ENCODE data around the gene CYTH2. TPM values are rescaled to one million over a fixed set of nuclear protein-coding genes. Genes with fewer than 3 reads are reported as not detected.
"Not testable (repeated sequence)": the region's sequence is repeated elsewhere in the genome, so short reads cannot be mapped to it uniquely, and the experiment has no call there.

Gene CYTH2
- polyA plus RNA-seq, 1 donor: 94.1 TPM

- DNase-seq: no peak
Observed at GRCh38 chr19:48512504-48513288, 43.5 kb downstream of the CYTH2 start.

GRCh38 chr19:48513289-48514122, 44.3 kb downstream of the CYTH2 start:
- DNase-seq: no peak

- no peak for DNase-seq
Observed at GRCh38 chr19:48514123-48514458, 44.9 kb downstream of the CYTH2 start.

GRCh38 chr19:48516536-48516935, 47.4 kb downstream of the CYTH2 start:
- DNase-seq: no peak

- no peak for DNase-seq
Observed at GRCh38 chr19:48518207-48518606, 49.0 kb downstream of the CYTH2 start.

- DNase-seq: not testable (repeated sequence)
Observed at GRCh38 chr19:48519426-48519825, 50.3 kb downstream of the CYTH2 start.

- DNase-seq: no peak
Observed at GRCh38 chr19:48520134-48520533, 51.0 kb downstream of the CYTH2 start.

GRCh38 chr19:48524221-48524620, 55.1 kb downstream of the CYTH2 start:
- no peak for DNase-seq

GRCh38 chr19:48524732-48525131, 55.6 kb downstream of the CYTH2 start:
- no peak for DNase-seq

- no peak for DNase-seq
Observed at GRCh38 chr19:48529156-48529555, 60.0 kb downstream of the CYTH2 start.

- DNase-seq: no peak
Observed at GRCh38 chr19:48530066-48530720, 61.0 kb downstream of the CYTH2 start.

- no peak for DNase-seq
Observed at GRCh38 chr19:48530770-48531169, 61.6 kb downstream of the CYTH2 start.

Other genes starting within 250 kb of the CYTH2 start
- gene CARD8, start 213.5 kb upstream of the CYTH2 start, polyA plus RNA-seq (ENCODE audit: insufficient read length): 74.3 TPM
- gene ZNF114, start 199.3 kb upstream of the CYTH2 start, polyA plus RNA-seq (ENCODE audit: insufficient read length): 7.7 TPM
- 62.3 TPM for gene EMP3, start 143.8 kb upstream of the CYTH2 start, polyA plus RNA-seq (ENCODE audit: insufficient read length)
- gene TMEM143, start 105.4 kb upstream of the CYTH2 start, polyA plus RNA-seq (ENCODE audit: insufficient read length): 12.5 TPM
- gene SYNGR4, start 105.0 kb upstream of the CYTH2 start, polyA plus RNA-seq (ENCODE audit: insufficient read length): not detected
- 227 TPM for gene KDELR1, start 77.8 kb upstream of the CYTH2 start, polyA plus RNA-seq (ENCODE audit: insufficient read length)
- 0.47 TPM for gene GRIN2D, start 75.7 kb upstream of the CYTH2 start, polyA plus RNA-seq (ENCODE audit: insufficient read length)
- 22.2 TPM for gene GRWD1, start 23.4 kb upstream of the CYTH2 start, polyA plus RNA-seq (ENCODE audit: insufficient read length)
- 1.1 TPM for gene KCNJ14, start 13.8 kb upstream of the CYTH2 start, polyA plus RNA-seq (ENCODE audit: insufficient read length)
- 2.0 TPM for gene LMTK3, start 42.5 kb downstream of the CYTH2 start, polyA plus RNA-seq (ENCODE audit: insufficient read length)
- 0.38 TPM for gene SULT2B1, start 82.8 kb downstream of the CYTH2 start, polyA plus RNA-seq (ENCODE audit: insufficient read length)
- gene SPACA4, start 137.4 kb downstream of the CYTH2 start, polyA plus RNA-seq (ENCODE audit: insufficient read length): not detected
- gene FAM83E, start 145.7 kb downstream of the CYTH2 start, polyA plus RNA-seq (ENCODE audit: insufficient read length): 0.57 TPM
- gene RPL18, start 149.8 kb downstream of the CYTH2 start, polyA plus RNA-seq (ENCODE audit: insufficient read length): 969 TPM
- 19.9 TPM for gene SPHK2, start 150.1 kb downstream of the CYTH2 start, polyA plus RNA-seq (ENCODE audit: insufficient read length)
- gene DBP, start 168.0 kb downstream of the CYTH2 start, polyA plus RNA-seq (ENCODE audit: insufficient read length): 9.5 TPM
- 21.1 TPM for gene CA11, start 176.8 kb downstream of the CYTH2 start, polyA plus RNA-seq (ENCODE audit: insufficient read length)
- 1.1 TPM for gene NTN5, start 203.6 kb downstream of the CYTH2 start, polyA plus RNA-seq (ENCODE audit: insufficient read length)
- 3.5 TPM for gene FUT2, start 226.6 kb downstream of the CYTH2 start, polyA plus RNA-seq (ENCODE audit: insufficient read length)